Vagina (tissue), 2 donors: ENCODE measurements around the gene PIK3R5. TPM values are rescaled to one million over a fixed set of nuclear protein-coding genes. Genes with fewer than 3 reads are reported as not detected.

Source experiments
- DNase-seq, 2 donors: peaks; one replicate each; pipeline ENCODE4 v3.0.0-alpha.2; 2017; ENCODE audit errors: extremely low spot score in 2 of 2
- H3K27ac ChIP-seq: fragments of 200-600 bp; sonication (generic); one replicate; pipeline ENCODE4 v1.5.1; 2019
- H3K27me3 ChIP-seq: fragments of 200-600 bp; sonication (generic); one replicate; pipeline ENCODE4 v1.5.1; 2019
- H3K36me3 ChIP-seq, 2 donors: fragments of 200-600 bp; sonication (generic); one replicate each; pipeline ENCODE4 v1.5.1; 2017 to 2019
- H3K4me1 ChIP-seq: fragments of 200-600 bp; sonication (generic); one replicate; pipeline ENCODE4 v1.5.1; 2019
- H3K4me3 ChIP-seq, 2 donors: fragments of 200-600 bp; sonication (generic); 1 replicate in 1 of 2; 2 replicates in 1 of 2; pipeline ENCODE4 v1.5.1; 2016 to 2019
- H3K9me3 ChIP-seq: fragments of 200-600 bp; sonication (generic); one replicate; pipeline ENCODE4 v1.5.1; 2019
- POLR2A ChIP-seq, 2 donors: fragments of 450-650 bp; IDR thresholded peaks; one replicate each; pipeline ENCODE4 v1.6.1; 2017; ENCODE audit warnings: antibody characterized with exemption in 2 of 2, mild to moderate bottlenecking in 2 of 2, moderate library complexity in 2 of 2
- POLR2AphosphoS5 ChIP-seq, 2 donors: sonication (generic); formaldehyde crosslinking; IDR thresholded peaks; one replicate each; pipeline ENCODE4 v1.9.0; 2017; ENCODE audit warnings: antibody characterized with exemption in 2 of 2, mild to moderate bottlenecking in 2 of 2, low read depth in 1 of 2; ENCODE audit not compliant: insufficient read depth in 1 of 2
- intact Hi-C: fragments of 100-400 bp; cut with DNase I; formaldehyde crosslinking; loops from one replicate; pipeline ENCODE4 v1.15.1; 2023
- total RNA-seq: library from RNA; depleted of rRNA; stranded (reverse); fragments of >200 nt; gene quantifications from one replicate; pipeline ENCODE4 v1.2.3, GENCODE V29; 2016
- TF ChIP-seq, protein P1 (sequence below), 3 experiments: fragments of 450-650 bp in 2 of 3; fragments of 200-600 bp in 1 of 3; sonication (generic) in 1 of 3; IDR thresholded peaks; one replicate each; pipeline ENCODE4 v1.5.1; 2017 to 2019; ENCODE audit warnings: antibody characterized with exemption in 3 of 3, mild to moderate bottlenecking in 2 of 3, moderate library complexity in 2 of 3

PIK3R5 gene
- total RNA-seq, 1 donor from 2014 or later: 10.6 TPM

DNA sequence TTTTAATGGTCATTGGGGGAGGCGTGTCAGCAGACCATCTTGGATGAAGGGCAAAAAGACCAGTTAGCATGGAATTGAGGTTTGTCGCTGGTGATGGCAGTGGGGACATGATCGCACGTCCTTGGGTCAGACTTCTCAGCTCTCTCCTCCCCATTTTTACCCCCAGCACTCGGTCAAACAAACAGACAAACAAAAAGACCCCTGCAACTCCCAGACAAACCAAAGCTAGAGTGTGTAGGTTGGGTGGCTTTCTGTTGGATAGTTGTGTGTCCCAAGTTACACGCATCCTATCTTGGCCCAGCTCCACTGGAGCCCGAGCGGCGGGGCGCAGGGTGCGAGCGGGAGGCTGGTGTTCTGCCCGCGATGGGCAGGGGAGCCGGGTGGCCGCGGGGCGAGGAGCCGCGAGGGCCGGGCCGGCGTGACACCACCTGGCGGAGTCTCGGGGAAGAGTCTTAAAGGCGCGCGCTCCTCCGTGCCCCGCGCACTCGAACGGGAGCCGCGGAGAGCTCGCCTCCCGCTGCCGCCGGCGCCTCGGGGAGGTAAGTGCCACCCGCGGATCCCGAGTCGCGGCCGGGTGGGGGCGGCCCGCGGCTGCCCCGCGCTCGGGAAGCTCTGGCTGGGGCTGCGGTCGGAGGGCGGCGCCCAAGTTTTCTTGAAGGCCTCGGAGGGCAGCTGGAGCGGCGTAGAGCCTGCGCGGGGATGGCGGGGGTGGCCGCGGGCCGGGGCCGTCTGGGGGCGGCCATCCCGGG lies 37.3 kb upstream of the PIK3R5 start:
- H3K4me3 ChIP-seq: peak overlapping the region; percentile 42 to 49

DNA sequence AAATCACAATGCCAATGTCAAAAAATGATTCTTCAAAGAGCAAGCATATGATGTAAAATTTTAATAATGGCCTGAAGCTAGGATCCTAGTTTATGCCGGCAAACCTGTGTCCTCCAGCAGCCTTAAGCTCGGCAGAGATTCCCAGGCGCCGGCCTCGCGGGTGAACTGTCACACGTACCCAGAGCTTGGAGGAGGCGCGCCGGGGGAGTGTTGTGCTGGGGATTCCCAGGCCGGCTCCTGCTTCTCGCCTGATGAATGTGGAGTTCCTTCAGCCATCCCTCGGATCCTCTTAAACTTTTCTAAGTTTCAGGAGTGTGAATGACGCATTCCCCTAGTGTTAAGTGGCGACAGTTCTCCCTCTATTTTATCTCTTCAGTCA lies 36.7 kb upstream of the PIK3R5 start:
- Histone ChIP-seq H3K9me3 (no peaks in the 10 kb centered on the region), H3K27ac (no peak overlapping the region), H3K4me3 (no peak overlapping the region), H3K36me3 (no peaks in the 10 kb centered on the region), H3K27me3 (no peaks in the 10 kb centered on the region), H3K4me1 (peaks cover 20% of the 10 kb centered on the region)
- no peak for DNase-seq
- intact Hi-C loops: no loop called here
- TF ChIP-seq, protein P1, sequence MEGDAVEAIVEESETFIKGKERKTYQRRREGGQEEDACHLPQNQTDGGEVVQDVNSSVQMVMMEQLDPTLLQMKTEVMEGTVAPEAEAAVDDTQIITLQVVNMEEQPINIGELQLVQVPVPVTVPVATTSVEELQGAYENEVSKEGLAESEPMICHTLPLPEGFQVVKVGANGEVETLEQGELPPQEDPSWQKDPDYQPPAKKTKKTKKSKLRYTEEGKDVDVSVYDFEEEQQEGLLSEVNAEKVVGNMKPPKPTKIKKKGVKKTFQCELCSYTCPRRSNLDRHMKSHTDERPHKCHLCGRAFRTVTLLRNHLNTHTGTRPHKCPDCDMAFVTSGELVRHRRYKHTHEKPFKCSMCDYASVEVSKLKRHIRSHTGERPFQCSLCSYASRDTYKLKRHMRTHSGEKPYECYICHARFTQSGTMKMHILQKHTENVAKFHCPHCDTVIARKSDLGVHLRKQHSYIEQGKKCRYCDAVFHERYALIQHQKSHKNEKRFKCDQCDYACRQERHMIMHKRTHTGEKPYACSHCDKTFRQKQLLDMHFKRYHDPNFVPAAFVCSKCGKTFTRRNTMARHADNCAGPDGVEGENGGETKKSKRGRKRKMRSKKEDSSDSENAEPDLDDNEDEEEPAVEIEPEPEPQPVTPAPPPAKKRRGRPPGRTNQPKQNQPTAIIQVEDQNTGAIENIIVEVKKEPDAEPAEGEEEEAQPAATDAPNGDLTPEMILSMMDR (IDR thresholded peaks at IDR 0.05): no peak
- no peak for TF ChIP-seq POLR2A (IDR thresholded peaks at IDR 0.05)
- TF ChIP-seq POLR2AphosphoS5 (IDR thresholded peaks at IDR 0.05; ENCODE audit: insufficient read depth in 1 of 2, low read depth in 1 of 2): no peak

More for the DNA sequence above, 37.3 kb upstream of the PIK3R5 start:
- TF ChIP-seq POLR2A (IDR thresholded peaks at IDR 0.05): no peak
- TF ChIP-seq POLR2AphosphoS5 (IDR thresholded peaks at IDR 0.05; ENCODE audit: insufficient read depth in 1 of 2, low read depth in 1 of 2): no peak
- TF ChIP-seq, protein P1 (IDR thresholded peaks at IDR 0.05): no peak
- H3K27ac ChIP-seq: no peak overlapping the region
- no peaks in the 10 kb centered on the region for H3K27me3 ChIP-seq
- H3K4me1 ChIP-seq: peaks cover 20% of the 10 kb centered on the region
- no peaks in the 10 kb centered on the region for H3K9me3 ChIP-seq
- DNase-seq: no peak
- intact Hi-C loops: no loop called here
- H3K36me3 ChIP-seq: no peaks in the 10 kb centered on the region

DNA sequence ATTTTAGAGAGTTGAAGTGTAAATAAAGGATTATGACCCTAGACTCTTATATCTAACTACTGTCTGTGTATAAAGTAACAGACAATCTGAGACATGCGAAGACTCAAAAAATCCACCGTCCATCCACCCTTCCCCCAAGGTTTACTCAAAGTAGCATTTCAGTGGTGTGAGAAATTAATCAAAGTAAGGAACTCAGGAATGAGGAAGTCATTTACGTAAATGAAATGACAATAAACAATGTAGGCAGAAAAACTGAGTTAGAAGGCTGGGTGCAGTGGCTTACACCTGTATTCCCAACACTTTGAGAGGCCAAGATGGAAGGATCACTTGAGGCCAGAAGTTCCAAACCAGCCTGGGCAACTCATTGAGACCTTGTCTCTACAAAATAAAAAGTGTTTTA lies 36.1 kb upstream of the PIK3R5 start:
- peaks cover 20% of the 10 kb centered on the region for H3K4me1 ChIP-seq
- intact Hi-C loops: no loop called here
- no peaks in the 10 kb centered on the region for H3K9me3 ChIP-seq
- no peaks in the 10 kb centered on the region for H3K27me3 ChIP-seq
- no peaks in the 10 kb centered on the region for H3K36me3 ChIP-seq
- H3K27ac ChIP-seq: no peak overlapping the region
- no peak overlapping the region for H3K4me3 ChIP-seq
- TF ChIP-seq, protein P1 (IDR thresholded peaks at IDR 0.05): no peak
- no peak for TF ChIP-seq POLR2A (IDR thresholded peaks at IDR 0.05)
- TF ChIP-seq POLR2AphosphoS5 (IDR thresholded peaks at IDR 0.05; ENCODE audit: insufficient read depth in 1 of 2, low read depth in 1 of 2): no peak
- DNase-seq: no peak

DNA sequence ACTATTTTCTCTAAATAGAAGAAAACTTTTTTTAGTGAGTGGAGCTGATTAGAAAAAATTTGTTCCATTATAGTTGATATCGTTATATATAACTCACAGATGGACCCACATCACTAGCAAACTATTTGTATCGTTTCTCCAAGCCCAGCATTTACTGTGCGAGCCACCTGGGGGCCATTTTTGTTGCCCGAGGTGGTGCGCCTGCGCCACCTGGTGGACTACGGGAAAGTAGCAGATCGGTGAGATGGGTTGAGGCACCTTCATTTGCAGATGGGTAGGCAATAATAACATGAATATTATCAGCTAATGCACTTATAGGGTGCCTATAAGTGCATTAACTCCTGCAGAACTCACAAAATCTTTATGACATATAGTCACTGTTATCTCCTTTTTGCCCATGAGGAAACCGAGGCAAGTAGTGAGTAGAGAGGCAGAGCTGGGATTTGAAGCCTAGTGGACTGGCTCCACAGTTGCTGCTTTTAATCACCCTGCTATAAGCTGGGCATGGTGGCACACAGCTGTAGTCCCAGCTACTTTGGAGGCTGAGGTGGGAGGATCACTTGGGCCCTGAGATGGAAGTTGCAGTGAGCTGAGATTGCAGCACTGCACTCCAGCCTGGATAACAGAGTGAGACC lies 32.6 kb upstream of the PIK3R5 start:
- Histone ChIP-seq H3K36me3 (no peaks in the 10 kb centered on the region), H3K9me3 (no peaks in the 10 kb centered on the region), H3K4me1 (peaks cover 9% of the 10 kb centered on the region), H3K27ac (no peak overlapping the region), H3K4me3 (no peak overlapping the region), H3K27me3 (no peaks in the 10 kb centered on the region)
- intact Hi-C loops: loop anchor here (5.0 to 10.0 kb wide), 2 partner anchors 527 to 934 kb away; no protein-coding TSS in a partner anchor
- DNase-seq: no peak
- no peak for TF ChIP-seq POLR2A (IDR thresholded peaks at IDR 0.05)
- TF ChIP-seq, protein P1 (IDR thresholded peaks at IDR 0.05): peak in 2 of 3 experiments; percentile 58 to 64

DNA sequence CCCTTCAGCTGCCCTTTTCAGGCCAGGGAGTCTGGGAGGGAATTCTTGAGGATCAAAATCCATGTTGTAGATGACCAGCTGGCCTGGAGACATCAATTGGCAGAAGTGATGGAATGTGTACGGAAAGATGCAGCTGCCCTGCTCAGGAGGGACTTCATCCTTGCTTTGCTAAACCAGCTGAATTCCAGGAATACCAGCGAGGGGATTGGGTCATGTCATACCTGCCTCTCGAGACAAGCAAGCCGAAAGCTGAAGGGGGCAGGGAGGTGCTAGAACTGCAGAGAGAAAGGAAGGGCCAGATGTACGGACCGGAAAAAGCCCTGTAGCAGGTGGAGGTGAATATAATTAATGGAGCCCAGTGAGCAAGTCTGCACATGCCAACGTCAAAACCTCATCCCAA lies 30.2 kb upstream of the PIK3R5 start:
- intact Hi-C loops: loop anchor here (5.0 to 10.0 kb wide), 2 partner anchors 529 to 937 kb away; no protein-coding TSS in a partner anchor
- no peak for DNase-seq
- Histone ChIP-seq H3K27me3 (no peaks in the 10 kb centered on the region), H3K4me3 (no peak overlapping the region), H3K9me3 (no peaks in the 10 kb centered on the region), H3K27ac (no peak overlapping the region), H3K4me1 (no peaks in the 10 kb centered on the region), H3K36me3 (no peaks in the 10 kb centered on the region)
- TF ChIP-seq, protein P1 (IDR thresholded peaks at IDR 0.05): no peak
- no peak for TF ChIP-seq POLR2AphosphoS5 (IDR thresholded peaks at IDR 0.05; ENCODE audit: insufficient read depth in 1 of 2, low read depth in 1 of 2)
- TF ChIP-seq POLR2A (IDR thresholded peaks at IDR 0.05): no peak
